ENCODE measurements around the gene ELOF1.

Gene ELOF1

DNA sequence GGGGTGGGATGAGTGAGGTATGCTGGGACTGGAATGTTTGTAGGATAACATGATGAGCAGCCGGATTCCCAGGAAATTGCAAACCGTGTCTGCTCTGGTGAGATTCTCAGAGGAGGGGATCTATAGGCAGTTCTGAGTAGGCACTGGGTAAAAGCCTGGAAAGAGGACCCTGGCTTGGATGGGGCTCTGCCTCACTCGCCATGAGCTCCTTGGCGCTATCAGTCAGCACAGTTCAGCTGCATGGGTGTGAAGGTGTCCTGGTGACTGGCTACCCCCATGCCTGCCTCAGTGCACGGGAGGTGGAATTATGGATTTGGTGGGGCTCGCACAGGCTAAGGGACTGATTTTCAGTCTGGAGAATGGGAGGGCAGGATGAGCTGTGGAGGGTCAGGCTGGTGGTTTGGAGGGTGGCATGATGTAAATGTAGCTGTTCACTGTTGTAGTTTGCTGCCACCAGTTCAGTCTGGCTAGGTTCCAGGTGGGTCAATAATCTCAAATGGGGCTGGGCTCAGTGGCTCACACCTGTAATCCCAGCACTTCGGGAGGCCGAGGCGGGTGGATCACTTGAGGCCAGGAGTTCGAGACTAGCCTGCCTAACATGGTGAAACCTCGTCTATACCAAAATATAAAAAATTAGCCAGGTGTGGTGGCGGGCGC lies 29.1 kb upstream of the ELOF1 start:
- TF ChIP-seq, protein P1, sequence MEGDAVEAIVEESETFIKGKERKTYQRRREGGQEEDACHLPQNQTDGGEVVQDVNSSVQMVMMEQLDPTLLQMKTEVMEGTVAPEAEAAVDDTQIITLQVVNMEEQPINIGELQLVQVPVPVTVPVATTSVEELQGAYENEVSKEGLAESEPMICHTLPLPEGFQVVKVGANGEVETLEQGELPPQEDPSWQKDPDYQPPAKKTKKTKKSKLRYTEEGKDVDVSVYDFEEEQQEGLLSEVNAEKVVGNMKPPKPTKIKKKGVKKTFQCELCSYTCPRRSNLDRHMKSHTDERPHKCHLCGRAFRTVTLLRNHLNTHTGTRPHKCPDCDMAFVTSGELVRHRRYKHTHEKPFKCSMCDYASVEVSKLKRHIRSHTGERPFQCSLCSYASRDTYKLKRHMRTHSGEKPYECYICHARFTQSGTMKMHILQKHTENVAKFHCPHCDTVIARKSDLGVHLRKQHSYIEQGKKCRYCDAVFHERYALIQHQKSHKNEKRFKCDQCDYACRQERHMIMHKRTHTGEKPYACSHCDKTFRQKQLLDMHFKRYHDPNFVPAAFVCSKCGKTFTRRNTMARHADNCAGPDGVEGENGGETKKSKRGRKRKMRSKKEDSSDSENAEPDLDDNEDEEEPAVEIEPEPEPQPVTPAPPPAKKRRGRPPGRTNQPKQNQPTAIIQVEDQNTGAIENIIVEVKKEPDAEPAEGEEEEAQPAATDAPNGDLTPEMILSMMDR (IDR thresholded peaks at IDR 0.05), result peak; percentile 42; the same call in 1 of the 2 replicates

DNA sequence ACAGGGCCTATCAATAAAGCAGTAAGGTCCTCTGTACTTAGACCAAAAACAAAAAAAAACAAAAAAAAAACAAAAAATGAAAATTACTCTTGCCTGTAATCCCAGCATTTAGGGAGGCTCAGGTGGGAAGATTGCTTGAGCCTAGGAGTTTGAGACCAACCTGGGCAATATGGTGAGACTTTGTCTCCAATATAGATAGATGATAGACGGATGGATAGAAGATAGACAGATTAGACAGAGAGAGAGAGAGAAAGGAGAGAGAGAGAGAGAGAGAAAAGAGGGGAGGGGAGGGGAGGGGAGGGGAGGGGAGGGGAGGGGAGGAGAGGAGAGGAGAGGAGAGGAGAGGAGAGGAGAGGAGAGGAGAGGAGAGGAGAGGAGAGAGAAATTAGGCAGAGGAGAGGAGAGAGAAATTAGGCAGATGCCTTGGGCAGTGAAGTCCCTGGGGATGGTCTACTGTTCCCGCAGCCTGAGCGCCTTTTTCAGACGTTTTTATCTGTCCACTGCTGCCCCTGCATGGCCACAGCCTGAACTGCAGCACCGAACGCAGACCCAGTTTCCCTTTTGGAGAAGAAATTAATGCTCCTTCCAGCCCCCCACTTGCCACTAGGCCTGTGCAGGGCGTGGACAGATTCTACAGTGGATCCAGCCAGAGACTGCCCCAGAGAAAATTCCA lies 28.4 kb upstream of the ELOF1 start:
- TF ChIP-seq, protein P1 (IDR thresholded peaks at IDR 0.05), result peak; percentile 87

DNA sequence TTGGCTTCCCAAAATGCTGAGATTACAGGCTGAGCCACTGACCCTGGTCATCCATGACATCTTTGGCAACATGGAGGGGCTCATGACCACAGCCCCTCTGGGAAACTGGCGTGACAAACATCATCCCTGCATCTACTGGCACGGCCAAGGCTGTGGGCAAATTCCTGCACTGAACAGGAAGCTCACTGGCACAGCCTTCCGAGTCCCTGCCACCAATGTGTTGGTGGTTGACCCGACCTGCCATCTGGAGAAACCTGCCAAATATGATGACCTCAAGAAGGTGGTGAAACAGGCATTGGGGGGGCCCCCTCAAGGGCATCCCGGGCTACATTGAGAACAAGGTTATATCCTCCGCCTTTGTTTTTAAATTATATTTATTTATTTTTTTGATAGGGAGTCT lies 27.3 kb upstream of the ELOF1 start:
- TF ChIP-seq, protein P1 (IDR thresholded peaks at IDR 0.05), result no peak

DNA sequence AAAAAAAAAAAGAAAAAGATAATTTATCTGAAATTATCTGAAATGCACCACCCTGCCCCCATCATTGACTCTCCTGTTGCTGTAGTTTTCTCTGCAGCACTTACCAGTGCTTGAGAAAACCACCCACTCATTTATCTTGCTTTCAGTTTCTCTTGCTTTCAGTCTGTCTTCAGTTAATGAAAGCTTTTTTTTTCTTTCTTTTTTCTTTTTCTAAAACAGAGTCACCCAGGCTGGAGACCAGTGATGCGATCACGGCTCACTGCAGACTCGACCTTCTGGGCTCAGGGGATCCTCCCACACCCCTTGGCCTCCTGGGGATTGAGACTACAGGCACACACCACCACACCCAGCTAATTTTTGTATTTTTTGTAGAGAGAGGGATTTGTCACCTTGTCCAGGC lies 22.7 kb upstream of the ELOF1 start:
- TF ChIP-seq, protein P1 (IDR thresholded peaks at IDR 0.05), result no peak

DNA sequence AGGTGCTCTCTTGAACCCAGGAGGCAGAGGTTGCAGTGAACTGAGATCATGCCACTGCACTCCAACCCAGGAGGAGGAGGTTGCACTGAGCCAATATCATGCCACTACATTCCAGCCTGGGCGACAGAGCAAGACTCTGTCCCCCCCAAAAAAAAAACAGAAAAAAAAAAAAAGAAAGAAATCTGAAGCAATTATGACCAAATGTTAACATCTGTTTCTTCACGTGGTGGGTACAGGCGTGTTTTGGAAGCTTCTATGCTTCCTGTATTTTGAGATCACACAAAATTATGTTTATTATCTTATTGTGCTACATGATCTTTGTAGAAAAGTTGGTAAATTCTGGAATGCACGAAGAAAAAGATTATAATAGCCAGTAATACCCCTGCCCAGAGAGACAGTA lies 21.1 kb upstream of the ELOF1 start:
- TF ChIP-seq, protein P1 (IDR thresholded peaks at IDR 0.05), result no peak

DNA sequence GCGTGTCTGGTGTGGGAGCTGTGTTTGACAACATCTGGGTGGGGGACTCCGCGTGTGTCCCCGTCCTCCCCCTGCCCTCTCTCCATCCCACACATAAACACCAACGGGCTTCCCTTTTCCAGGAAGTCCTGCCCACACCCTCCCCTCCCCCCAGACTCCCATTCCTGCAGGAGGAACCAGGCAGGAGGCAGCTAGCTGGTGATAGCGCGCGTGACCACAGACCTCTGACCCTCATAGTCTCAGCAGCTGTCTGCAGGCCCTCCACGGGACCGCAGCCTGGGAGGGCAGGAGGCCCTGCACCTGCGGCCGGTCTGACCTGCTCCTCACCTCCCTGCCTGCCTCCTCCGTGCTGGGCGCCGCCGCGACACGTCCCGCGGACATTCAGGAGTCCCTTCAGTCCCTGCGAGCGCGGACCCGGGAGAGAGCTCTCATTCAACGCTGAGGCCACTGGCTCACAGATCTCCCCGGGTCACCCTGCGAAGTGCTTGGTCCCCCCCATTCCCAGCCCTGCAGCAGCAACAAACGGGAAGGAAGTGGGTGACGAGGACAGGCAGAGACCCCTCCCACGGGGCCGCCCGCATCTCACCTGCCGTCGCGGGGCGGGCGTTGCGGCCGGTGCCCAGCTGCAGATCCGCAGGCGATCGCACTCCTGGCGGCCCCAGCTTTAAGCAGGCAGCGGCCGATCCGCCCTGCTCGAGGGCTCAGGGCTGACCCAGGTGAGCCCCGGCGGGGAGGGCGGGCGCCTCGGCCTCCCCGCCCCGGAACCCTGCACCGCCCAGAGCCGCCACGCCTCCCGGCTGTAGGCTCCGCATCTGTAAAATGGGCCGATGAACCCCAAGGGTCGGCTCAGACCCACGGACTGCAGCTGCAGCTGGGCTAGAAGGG lies 19.5 kb upstream of the ELOF1 start:
- TF ChIP-seq, protein P1 (IDR thresholded peaks at IDR 0.05), result no peak

DNA sequence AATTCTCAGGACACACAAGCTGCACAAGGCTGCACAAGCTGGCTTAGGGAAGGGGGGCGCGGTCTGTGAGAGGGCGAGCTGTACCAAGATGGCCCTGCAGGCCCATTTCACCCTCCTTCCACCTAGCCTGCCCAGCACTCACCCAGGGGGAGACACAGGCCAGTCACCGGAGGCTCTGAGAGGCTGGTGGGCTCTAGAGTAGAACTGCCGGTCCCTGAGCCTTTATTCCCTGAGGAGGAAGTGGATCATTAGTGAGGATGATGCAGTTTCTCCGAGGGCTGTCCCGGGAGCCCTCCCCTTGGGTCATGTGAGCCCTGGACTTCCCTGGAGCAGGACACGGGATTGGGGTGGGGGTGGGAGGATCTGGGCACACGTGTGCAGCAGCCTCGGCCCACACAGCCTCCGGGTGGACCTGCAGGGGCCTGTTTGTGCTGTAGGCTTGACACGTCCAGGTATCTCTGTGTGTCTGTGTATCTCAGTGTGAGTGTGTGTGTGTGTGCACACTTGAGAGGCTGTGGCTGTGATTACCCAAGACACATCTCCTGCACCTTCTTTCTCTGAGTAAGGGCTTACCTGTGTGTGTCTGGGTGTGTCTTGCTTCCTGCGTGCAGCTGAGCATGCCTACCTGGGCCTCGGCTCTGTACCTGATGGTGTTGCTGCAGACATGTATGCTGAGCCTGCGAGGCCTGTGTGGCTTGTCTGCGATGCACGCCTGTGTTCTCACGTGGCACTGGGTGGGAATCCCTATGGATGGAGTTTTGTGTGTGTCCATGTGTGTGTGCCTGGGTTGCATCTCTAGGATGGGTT lies 18.6 kb upstream of the ELOF1 start, which contains the start of gene ACP5:
Gene ACP5 (minus strand): TSS at position 195 of the 807 bp plus-strand sequence. CDS start 328 bp downstream, outside the sequence.
- TF ChIP-seq, protein P1 (IDR thresholded peaks at IDR 0.05), result no peak

All from LNCAP (cell line).